Neutrophil (primary cell): ENCODE results near the gene ABHD16B.

Experiments used
- H3K27ac ChIP-seq: fragments of 200-600 bp; sonication (generic); 2 replicates; pipeline ENCODE4 v1.5.1; 2016; ENCODE audit warnings: mild to moderate bottlenecking, moderate library complexity
- H3K27me3 ChIP-seq: fragments of 200-600 bp; sonication (generic); 2 replicates; pipeline ENCODE4 v1.6.0; 2016; ENCODE audit warnings: mild to moderate bottlenecking
- H3K36me3 ChIP-seq: fragments of 200-600 bp; sonication (generic); 2 replicates; pipeline ENCODE4 v1.5.1; 2017
- H3K4me1 ChIP-seq, 2 experiments: fragments of 200-600 bp in 1 of 2; sonication (generic) in 1 of 2; 1 replicate in 1 of 2; 2 replicates in 1 of 2; pipeline versions ENCODE4 v1.5.1 to v1.6.1; 2013 to 2016; ENCODE audit warnings: low read depth in 1 of 2, low read length in 1 of 2, mild to moderate bottlenecking in 1 of 2, moderate library complexity in 1 of 2; ENCODE audit not compliant: control insufficient read depth in 1 of 2, insufficient read depth in 1 of 2
- H3K4me3 ChIP-seq, 2 experiments: fragments of 200-600 bp in 1 of 2; sonication (generic) in 1 of 2; 1 replicate in 1 of 2; 2 replicates in 1 of 2; pipeline ENCODE4 v1.5.1; 2013 to 2016; ENCODE audit warnings: low read depth in 1 of 2, low read length in 1 of 2, mild to moderate bottlenecking in 1 of 2, moderate library complexity in 1 of 2
- H3K9me3 ChIP-seq: fragments of 200-600 bp; sonication (generic); 2 replicates; pipeline ENCODE4 v1.5.1; 2016
- CTCF ChIP-seq: fragments of 200-600 bp; sonication (generic); IDR thresholded peaks from 2 replicates; pipeline ENCODE4 v1.5.1; 2016; ENCODE audit warnings: antibody characterized with exemption

Gene ABHD16B

GRCh38 chr20:63843222-63843621 is 18.1 kb upstream of the ABHD16B start:
- Histone ChIP-seq H3K4me3 (no peak overlapping the region), H3K27me3 (peaks cover 75% of the 10 kb centered on the region), H3K4me1 (peaks cover 5 to 10% of the 10 kb centered on the region in 2 experiments), H3K9me3 (no peaks in the 10 kb centered on the region), H3K36me3 (no peaks in the 10 kb centered on the region), H3K27ac (no peak overlapping the region)
- no peak for TF ChIP-seq CTCF

GRCh38 chr20:63843778-63844177 is 17.5 kb upstream of the ABHD16B start:
- no peak overlapping the region for H3K27ac ChIP-seq
- H3K9me3 ChIP-seq, result no peaks in the 10 kb centered on the region
- H3K4me1 ChIP-seq, result peaks cover 5 to 11% of the 10 kb centered on the region in 2 experiments
- no peak for TF ChIP-seq CTCF
- H3K27me3 ChIP-seq, result peaks cover 76% of the 10 kb centered on the region
- no peak overlapping the region for H3K4me3 ChIP-seq
- H3K36me3 ChIP-seq, result no peaks in the 10 kb centered on the region

- H3K4me1 ChIP-seq, result peaks cover 5 to 11% of the 10 kb centered on the region in 2 experiments
Measured at GRCh38 chr20:63844511-63844991, 16.7 kb upstream of the ABHD16B start.

GRCh38 chr20:63846128-63846771 is 15.0 kb upstream of the ABHD16B start:
- no peak for TF ChIP-seq CTCF
- no peaks in the 10 kb centered on the region for H3K9me3 ChIP-seq
- H3K27me3 ChIP-seq, result peaks cover 82% of the 10 kb centered on the region
- no peaks in the 10 kb centered on the region for H3K36me3 ChIP-seq
- peaks cover 5 to 11% of the 10 kb centered on the region in 2 experiments for H3K4me1 ChIP-seq
- no peak overlapping the region for H3K4me3 ChIP-seq
- H3K27ac ChIP-seq, result no peak overlapping the region

More at GRCh38 chr20:63844511-63844991, 16.7 kb upstream of the ABHD16B start:
- peaks cover 74% of the 10 kb centered on the region for H3K27me3 ChIP-seq
- H3K4me3 ChIP-seq, result no peak overlapping the region
- no peak overlapping the region for H3K27ac ChIP-seq
- no peaks in the 10 kb centered on the region for H3K36me3 ChIP-seq
- H3K9me3 ChIP-seq, result no peaks in the 10 kb centered on the region
- TF ChIP-seq CTCF, result no peak

- H3K9me3 ChIP-seq, result no peaks in the 10 kb centered on the region
- H3K27ac ChIP-seq, result no peak overlapping the region
- H3K36me3 ChIP-seq, result no peaks in the 10 kb centered on the region
- no peak overlapping the region for H3K4me3 ChIP-seq
- H3K4me1 ChIP-seq, result peaks cover 5 to 11% of the 10 kb centered on the region in 2 experiments
- peaks cover 83% of the 10 kb centered on the region for H3K27me3 ChIP-seq
- no peak for TF ChIP-seq CTCF
Measured at GRCh38 chr20:63846888-63847236, 14.4 kb upstream of the ABHD16B start.
